NCI-H2196 treated with DMSO at 0.1 percent for 48 hours (cell line): ENCODE data around the gene GNG7.
"Not testable (repeated sequence)": the region's sequence is repeated elsewhere in the genome, so short reads cannot be mapped to it uniquely, and the experiment has no call there.

Experiments
- DNase-seq: peaks from one replicate; lab custom pipeline; 2025; ENCODE audit not compliant: unreplicated experiment; lab: John Stamatoyannopoulos, UW

The GNG7 gene

GRCh38 chr19:2606774-2607173 lies 95.7 kb downstream of the GNG7 start:
- DNase-seq: not testable (repeated sequence)

- not testable (repeated sequence) for DNase-seq
Observed at GRCh38 chr19:2605889-2606288, 96.6 kb downstream of the GNG7 start.

GRCh38 chr19:2604747-2605329 lies 97.7 kb downstream of the GNG7 start:
- no peak for DNase-seq

DNA sequence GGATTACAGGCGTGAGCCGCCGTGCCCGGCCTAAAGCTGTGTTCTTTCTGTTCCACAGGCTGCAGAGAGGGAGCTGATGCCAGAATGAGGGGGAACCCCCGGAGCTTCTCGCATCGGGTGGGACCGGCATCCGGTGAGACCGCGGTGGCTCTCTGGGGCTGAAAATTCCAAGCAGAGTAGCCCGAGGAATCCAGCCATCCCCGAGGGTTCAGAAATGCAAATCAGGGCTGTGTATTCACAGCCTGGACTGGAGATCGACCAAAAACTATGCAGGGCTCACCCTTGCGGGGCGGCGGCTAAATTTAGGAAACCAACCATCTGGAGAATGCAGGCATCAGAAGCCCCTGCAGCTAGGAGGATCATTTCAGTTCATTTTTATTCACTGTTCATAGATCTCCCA lies 99.2 kb downstream of the GNG7 start:
- DNase-seq: no peak

- no peak for DNase-seq
Observed at GRCh38 chr19:2602391-2603181, 99.9 kb downstream of the GNG7 start.

DNA sequence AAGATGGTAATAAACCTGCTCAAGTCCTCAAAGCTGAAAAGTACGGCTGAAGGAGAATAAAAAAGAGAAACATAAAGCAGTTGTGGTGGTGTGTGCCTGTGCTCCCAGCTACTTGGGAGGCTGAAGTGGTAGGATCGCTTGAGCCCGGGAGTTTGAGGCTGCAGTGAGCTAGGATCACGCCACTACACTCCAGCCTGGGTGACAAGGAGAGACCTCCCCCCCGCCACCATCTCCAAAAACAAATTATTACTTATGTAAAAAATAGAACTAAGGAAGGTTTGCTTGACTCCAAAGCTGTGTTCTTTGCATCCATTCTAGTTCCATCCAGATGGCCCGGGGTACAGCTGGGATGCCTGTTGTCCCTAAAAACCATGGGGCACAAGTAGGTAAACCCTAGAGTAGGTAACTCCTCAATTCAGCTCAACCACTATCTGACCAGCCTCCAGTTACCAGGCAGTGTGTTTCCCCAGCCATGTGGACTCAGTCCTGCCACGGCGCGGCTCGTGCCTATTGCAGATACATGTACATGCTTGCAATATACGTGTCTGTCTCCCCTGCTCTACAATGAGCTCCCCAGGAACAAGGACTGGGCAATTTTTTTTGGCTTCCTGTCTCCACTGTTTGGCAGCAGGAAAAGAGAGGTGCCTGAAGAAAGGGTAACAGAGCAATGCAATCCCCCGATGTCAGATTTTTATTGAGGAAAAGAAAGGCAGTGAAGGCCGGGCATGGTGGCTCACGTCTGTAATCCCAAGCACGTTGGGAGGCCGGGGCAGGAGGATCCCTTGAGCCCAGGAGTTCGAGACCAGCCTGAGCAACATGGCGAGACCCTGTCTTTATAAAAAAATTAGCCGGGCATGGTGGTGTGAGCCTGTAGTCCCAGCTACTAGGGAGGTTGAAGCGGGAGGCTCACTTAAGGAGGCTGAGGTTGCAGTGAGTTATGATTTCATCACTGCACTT lies 101.3 kb downstream of the GNG7 start:
- no peak for DNase-seq

DNA sequence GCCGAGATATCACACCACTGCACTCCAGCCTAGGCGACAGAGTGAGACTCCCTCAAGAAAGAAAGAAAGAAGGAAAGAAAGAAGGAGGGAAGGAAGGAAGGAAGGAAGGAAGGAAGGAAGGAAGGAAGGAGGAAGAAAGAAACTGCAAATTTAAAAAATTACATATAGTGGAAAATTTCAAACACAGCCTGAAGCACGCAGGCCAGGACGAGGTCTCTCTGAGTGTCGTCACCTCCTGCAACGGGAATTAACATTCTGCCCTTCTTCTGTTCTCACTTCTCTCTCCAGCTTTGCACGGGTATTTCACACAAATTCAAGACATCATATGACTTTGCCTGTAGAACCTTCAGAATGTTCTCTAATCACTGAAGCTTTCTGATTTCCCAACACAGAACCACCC lies 108.2 kb downstream of the GNG7 start:
- DNase-seq: no peak

DNA sequence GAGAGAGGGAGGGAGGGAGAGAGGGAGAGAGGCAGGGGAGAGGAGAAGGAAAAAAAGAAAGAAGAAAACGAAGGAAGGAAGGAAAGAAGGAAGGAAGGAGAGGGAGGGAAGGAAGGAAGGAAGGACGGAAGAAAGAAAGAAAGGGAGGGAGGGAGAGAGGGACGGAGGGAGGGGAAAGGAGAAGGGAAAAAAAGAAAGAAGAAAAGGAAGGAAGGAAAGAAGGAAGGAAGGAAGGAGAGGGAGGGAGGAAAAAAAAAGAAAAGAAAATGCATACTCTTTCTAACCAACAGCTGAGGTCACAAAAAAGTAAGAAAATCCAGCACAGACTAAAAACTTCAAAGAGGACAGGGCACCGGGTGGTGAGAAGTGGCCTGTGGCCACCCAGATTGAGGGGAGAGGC lies 109.7 kb downstream of the GNG7 start:
- DNase-seq: no peak

GRCh38 chr19:2591537-2592291 lies 110.8 kb downstream of the GNG7 start:
- no peak for DNase-seq

DNA sequence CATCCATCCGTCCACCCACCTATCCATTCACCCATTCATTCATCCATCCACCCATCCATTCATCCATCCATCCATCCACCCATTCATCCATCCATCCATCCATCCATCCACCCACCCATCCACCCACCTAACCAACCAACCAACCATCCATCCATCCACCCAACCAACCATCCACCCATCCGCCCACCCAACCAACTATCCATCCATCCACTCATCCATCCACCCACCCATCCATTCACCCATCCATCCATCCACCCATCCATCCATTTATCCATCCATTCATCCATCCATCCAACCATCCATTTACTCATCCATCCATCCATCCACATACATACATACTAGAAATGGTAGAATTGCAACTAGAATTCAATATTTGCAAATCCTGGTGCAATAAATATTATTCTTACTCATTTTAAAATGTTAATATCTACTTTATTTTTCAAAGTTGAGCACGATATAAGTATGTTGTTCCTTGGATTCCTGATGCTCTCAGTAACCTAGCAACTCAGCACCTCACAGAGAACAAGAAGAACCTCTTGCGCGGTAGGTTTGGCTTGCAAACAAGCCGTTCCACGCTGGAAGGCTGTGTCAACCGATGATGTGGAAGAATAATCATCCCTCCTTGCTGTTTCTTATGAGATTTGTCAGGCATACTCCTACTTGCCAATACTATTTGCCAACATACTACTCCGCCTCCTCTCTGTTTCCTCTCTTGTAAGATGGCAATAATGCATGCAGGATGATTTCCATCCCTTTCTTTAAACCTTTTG lies 111.7 kb downstream of the GNG7 start:
- no peak for DNase-seq

DNA sequence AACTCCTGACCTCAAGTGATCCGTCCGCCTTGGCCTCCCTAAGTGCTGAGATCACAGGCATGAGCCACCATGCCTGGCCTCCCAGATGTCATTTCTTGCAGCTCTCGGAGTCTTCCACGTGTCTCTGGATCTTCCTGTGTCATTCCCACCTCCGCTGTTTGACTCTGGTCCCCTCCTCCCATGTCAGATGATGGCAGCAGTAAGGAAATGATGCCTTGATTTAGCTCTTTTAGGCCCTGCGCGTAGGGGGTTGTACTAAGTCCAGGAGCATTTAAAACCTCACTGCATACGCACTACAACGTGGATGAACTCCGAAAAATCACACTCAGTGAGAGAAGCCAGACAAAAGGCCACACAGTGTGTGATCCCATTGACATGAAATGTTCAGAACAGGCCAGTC lies 113.1 kb downstream of the GNG7 start:
- no peak for DNase-seq

DNA sequence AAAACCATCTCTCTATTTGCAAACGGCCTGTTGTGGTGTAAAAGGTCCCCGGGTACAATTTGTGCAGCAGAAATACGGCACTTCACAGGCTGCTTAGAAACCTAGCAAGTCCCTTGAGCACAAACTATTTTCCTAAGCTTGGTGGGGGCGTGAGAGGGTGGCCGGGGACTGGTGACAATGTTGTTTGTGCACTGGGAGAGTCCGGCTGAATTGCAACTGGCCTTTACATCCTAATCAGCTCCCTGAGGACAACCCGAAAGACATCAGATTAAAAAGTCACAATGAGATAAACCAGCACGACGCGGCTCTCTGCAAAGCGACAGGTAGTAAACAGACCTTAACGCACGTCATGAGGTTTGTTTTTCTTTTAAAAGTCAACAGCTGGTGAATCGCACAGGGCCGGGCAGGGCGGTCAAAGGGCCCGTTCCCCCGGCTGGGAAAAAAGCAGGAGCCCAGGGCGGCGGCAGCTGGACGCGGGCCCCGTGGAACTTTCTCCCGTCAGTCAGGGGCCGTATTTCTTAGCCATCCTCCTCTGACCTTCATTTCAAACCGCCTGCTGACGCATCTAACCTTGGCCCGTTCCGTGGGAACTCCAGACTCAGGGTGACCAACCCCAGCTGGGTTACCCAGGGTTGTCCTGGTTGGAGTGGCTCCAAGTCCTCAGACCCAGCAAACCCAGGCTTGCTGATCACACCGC lies 114.3 kb downstream of the GNG7 start:
- DNase-seq: no peak

DNA sequence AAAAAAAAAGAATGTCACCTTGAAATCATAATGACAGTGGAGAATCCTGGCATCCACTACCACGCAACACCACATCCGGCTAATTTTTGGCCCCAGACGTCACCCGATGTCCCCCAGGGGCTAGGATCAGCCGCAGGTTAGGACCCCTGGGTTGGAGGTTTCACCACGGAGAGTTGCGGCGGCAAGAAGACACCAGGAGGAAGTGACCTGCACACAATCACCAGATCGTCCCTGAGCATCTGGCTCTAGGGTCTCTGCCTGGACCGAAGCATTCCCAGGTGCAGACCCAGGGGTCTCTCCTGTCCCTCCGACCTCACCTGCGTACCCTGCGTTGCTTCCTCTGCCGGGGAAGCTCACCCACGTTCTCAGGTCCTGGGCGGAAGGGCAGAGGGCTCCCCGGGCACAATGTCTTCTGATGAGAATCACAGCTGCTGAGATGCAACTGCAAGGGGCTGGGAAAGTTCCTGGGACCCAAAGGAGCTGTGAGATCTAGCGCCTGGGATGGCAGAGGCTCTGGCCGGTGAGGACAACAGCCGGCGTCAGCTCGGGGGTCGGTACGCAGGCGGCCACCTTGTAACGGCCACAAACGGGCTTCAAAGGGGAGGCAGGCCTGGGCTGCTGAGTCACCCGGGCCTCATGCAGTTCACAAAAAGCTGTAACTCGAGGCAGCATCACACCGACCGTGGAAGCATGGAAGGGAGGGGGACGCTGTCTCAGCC lies 115.3 kb downstream of the GNG7 start:
- DNase-seq: no peak

DNA sequence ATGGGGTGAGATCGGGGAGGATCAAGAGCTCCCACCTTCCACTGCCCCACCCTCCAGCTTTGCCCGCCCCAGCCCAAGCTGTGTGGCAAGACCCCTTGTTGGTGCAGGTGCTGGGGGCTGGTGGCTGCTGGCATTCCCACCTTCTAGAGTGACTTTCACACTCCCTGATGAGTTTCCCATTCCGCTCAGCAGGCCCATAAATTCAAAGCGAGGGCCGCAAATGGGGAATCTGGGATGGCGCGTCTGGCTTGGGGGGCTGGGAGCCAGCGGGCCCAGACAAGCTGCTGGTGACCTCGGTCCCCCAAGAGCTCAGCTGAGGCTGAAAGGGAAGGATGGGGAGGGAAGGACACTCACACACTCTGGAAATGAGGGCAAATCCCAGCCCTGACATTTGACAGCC lies 116.3 kb downstream of the GNG7 start:
- no peak for DNase-seq

DNA sequence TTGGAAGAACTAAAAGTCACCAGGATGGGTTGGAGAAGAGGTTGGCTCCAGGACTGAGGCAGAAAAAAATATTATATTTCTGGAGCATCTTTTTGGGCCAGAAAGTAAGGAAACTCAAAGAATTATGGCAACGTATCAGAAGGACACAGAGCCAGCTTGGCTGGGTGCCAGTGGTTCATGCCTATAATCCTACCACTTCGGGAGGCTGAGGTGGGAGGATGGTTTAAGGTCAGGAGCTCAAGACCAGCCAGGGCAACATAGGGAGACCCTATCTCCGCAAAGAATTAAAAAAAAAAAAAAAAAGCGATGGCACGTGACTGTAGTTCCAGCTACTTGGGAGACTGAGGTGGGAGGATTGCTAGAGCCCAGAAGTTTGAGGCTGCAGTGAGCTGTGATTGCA lies 118.5 kb downstream of the GNG7 start:
- DNase-seq: no peak

GRCh38 chr19:2582984-2583956 lies 119.2 kb downstream of the GNG7 start:
- DNase-seq: no peak

GRCh38 chr19:2580396-2580795 lies 122.1 kb downstream of the GNG7 start:
- DNase-seq: not testable (repeated sequence)
